Ovary (tissue), 9 donors: Measurements from ENCODE around the gene ANKRD44. TPM values are rescaled to one million over a fixed set of nuclear protein-coding genes. Genes with fewer than 3 reads are reported as not detected.

ENCODE experiments used
- DNase-seq, 5 donors: peaks; one replicate each; pipeline ENCODE4 v3.0.0-alpha.2; 2019 to 2020
- H3K27ac ChIP-seq, 2 donors: fragments of 200-600 bp; one replicate each; pipeline versions ENCODE4 v1.5.1 to v1.8.0; 2019 to 2022
- H3K27me3 ChIP-seq: fragments of 200-600 bp; one replicate; pipeline ENCODE4 v1.8.0; 2022
- H3K36me3 ChIP-seq: fragments of 200-600 bp; sonication (generic); one replicate; pipeline ENCODE4 v1.5.1; 2019
- H3K4me1 ChIP-seq: one replicate; pipeline ENCODE4 v1.8.1; 2013; ENCODE audit warnings: mild to moderate bottlenecking, moderate library complexity; ENCODE audit not compliant: insufficient read depth
- H3K4me3 ChIP-seq: fragments of 200-600 bp; sonication (generic); one replicate; pipeline ENCODE4 v1.5.1; 2017
- H3K9me3 ChIP-seq, 2 donors: fragments of 200-600 bp in 1 of 2; sonication (generic) in 1 of 2; one replicate each; pipeline versions ENCODE4 v1.5.1 to v1.8.1; 2013 to 2019; ENCODE audit warnings: mild to moderate bottlenecking in 1 of 2, moderate library complexity in 1 of 2
- EP300 ChIP-seq: sonication (generic); formaldehyde crosslinking; IDR thresholded peaks from one replicate; pipeline ENCODE4 v1.6.1; 2017; ENCODE audit warnings: antibody characterized with exemption
- POLR2A ChIP-seq: fragments of 450-650 bp; IDR thresholded peaks from one replicate; pipeline ENCODE4 v1.6.1; 2017; ENCODE audit warnings: antibody characterized with exemption, mild to moderate bottlenecking, moderate library complexity
- WGBS, 3 donors: extraction: QIAGEN DNeasy Blood & Tissue Kit in 1 of 3; methylation state at CpG; one replicate each; pipeline versions ENCODE4 v1.1.5 to v1.1.7; 2013 to 2017; 5-methylcytosine and 5-hydroxymethylcytosine counted together
- intact Hi-C, 4 donors: fragments of 100-400 bp; cut with DNase I; formaldehyde crosslinking; loops; one replicate each; pipeline versions ENCODE4 v1.11.0 to v1.15.1; 2022 to 2023
- polyA plus RNA-seq, 2 donors: library from polyadenylated mRNA; stranded (reverse); fragments of 200-250 nt in 1 of 2; fragments of 350-450 nt in 1 of 2; fragmentation: Illumina TruSeq in 1 of 2; extraction: RNeasy Lipid Tissue Mini Kit (QIAGEN cat#74804) in 1 of 2; gene quantifications; one replicate each; pipeline ENCODE4 v1.2.3, GENCODE V29; 2013 to 2014
- total RNA-seq, 7 donors: library from RNA; depleted of rRNA in 2 of 7; stranded (reverse); fragments of >200 nt in 2 of 7; fragmentation: NEBNext Ultra II Directional in 3 of 7; extraction: Animal tissue kit (Norgen Biotek cat#: 25700) in 3 of 7; gene quantifications; one replicate each; pipeline versions ENCODE4 v1.1.0 to v1.2.4, GENCODE V29; 2016 to 2023
- TF ChIP-seq, protein P1 (sequence below), 3 donors: fragments of 450-650 bp in 2 of 3; fragments of 200-600 bp in 1 of 3; IDR thresholded peaks; one replicate each; pipeline versions ENCODE4 v1.5.1 to v1.8.0; 2016 to 2022; ENCODE audit warnings: antibody characterized with exemption in 3 of 3, mild to moderate bottlenecking in 1 of 3
- donor health status: DM: no; HTN: no; CAD: no; lungs with moderate emphysema.
- donor health status: DM: no; HTN: no; CAD: no.
- donor health status: Bipolar disorder and iron deficiency.
- donor health status: DM: yes; HTN: yes; CAD: no.
- donor health status: DM: no; HTN: no; CAD: no.
- donor health status: DM: yes; HTN: yes; CAD: no.

ANKRD44 gene
- total and polyA plus RNA-seq, 9 donors = 2.6 to 60.0 (median 11.1) TPM

- no peaks in the 10 kb centered on the region for H3K9me3 ChIP-seq
- H3K27ac ChIP-seq = no peak overlapping the region
- H3K4me3 ChIP-seq = no peak overlapping the region
- no peak for TF ChIP-seq EP300
- TF ChIP-seq, protein P1, sequence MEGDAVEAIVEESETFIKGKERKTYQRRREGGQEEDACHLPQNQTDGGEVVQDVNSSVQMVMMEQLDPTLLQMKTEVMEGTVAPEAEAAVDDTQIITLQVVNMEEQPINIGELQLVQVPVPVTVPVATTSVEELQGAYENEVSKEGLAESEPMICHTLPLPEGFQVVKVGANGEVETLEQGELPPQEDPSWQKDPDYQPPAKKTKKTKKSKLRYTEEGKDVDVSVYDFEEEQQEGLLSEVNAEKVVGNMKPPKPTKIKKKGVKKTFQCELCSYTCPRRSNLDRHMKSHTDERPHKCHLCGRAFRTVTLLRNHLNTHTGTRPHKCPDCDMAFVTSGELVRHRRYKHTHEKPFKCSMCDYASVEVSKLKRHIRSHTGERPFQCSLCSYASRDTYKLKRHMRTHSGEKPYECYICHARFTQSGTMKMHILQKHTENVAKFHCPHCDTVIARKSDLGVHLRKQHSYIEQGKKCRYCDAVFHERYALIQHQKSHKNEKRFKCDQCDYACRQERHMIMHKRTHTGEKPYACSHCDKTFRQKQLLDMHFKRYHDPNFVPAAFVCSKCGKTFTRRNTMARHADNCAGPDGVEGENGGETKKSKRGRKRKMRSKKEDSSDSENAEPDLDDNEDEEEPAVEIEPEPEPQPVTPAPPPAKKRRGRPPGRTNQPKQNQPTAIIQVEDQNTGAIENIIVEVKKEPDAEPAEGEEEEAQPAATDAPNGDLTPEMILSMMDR (IDR thresholded peaks at IDR 0.05) = no peak
- no peak for TF ChIP-seq POLR2A
- intact Hi-C loops = no loop called here
- no peak for DNase-seq
- 43 to 53% (median 43%) methylated on average over 4 of the region's 4 CpGs for WGBS, 3 donors
- H3K36me3 ChIP-seq = no peaks in the 10 kb centered on the region
- H3K4me1 ChIP-seq = no peaks in the 10 kb centered on the region
- H3K27me3 ChIP-seq = no peaks in the 10 kb centered on the region
Measured at GRCh38 chr2:197251576-197251975, 59.0 kb downstream of the ANKRD44 start.

DNA sequence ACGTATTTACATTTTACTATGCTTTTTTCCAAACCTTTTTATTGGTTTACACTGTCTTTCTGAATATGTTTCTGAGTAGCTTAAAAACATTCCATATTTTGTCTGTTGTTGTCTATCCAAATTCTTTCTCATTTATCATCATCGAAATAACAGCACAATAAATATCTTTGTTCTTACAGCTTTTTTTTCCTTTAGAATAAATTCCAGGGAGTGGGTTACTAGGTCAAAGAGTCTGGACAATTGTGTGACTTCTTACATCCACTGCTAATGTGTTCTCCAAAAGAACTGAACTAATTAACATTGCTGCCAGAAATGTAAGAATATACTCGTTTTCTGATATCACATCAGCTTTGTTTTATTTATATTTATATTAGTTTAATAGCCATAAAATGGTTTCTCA, 59.4 kb downstream of the ANKRD44 start:
- 41 to 48% (median 45%) methylated on average over 3 of the region's 3 CpGs for WGBS, 3 donors
- no peak overlapping the region for H3K27ac ChIP-seq

DNA sequence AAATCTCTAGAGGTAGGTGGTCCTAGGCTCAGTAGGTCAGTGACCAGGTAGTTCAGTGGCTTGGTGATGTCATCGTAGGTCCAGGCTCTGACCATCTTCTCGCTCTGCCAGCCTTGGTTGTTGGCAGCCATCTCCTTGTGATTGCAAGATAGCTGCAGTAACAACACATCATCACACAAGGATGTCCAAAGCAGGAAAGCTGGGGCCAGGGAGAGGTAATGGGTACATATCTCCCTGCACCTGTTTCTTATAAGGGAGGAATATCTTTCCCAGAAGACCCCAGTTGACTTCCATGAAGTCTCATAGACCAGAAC, 60.5 kb downstream of the ANKRD44 start:
- intact Hi-C loops = no loop called here
- Histone ChIP-seq H3K27me3 (no peaks in the 10 kb centered on the region), H3K4me3 (no peak overlapping the region), H3K36me3 (no peaks in the 10 kb centered on the region), H3K9me3 (no peaks in the 10 kb centered on the region), H3K27ac (no peak overlapping the region), H3K4me1 (no peaks in the 10 kb centered on the region)
- 90 to 100% (median 98%) methylated on average over 2 of the region's 2 CpGs for WGBS, 3 donors
- TF ChIP-seq POLR2A = no peak
- DNase-seq = no peak

More for the DNA sequence above, 59.4 kb downstream of the ANKRD44 start:
- DNase-seq = no peak
- no peak overlapping the region for H3K4me3 ChIP-seq
- H3K4me1 ChIP-seq = no peaks in the 10 kb centered on the region
- intact Hi-C loops = no loop called here
- TF ChIP-seq, protein P1 (IDR thresholded peaks at IDR 0.05) = no peak
- TF ChIP-seq POLR2A (no peak), EP300 (no peak)
- no peaks in the 10 kb centered on the region for H3K27me3 ChIP-seq
- no peaks in the 10 kb centered on the region for H3K36me3 ChIP-seq
- H3K9me3 ChIP-seq = no peaks in the 10 kb centered on the region

GRCh38 chr2:197249381-197250083, 61.0 kb downstream of the ANKRD44 start:
- Histone ChIP-seq H3K4me1 (no peaks in the 10 kb centered on the region), H3K27ac (no peak overlapping the region), H3K4me3 (no peak overlapping the region), H3K27me3 (no peaks in the 10 kb centered on the region), H3K9me3 (no peaks in the 10 kb centered on the region), H3K36me3 (no peaks in the 10 kb centered on the region)
- no peak for DNase-seq
- intact Hi-C loops = no loop called here
- TF ChIP-seq, protein P1 (IDR thresholded peaks at IDR 0.05) = no peak
- WGBS, 3 donors = 20 to 50% (median 47%) methylated on average over 3 of the region's 3 CpGs

DNA sequence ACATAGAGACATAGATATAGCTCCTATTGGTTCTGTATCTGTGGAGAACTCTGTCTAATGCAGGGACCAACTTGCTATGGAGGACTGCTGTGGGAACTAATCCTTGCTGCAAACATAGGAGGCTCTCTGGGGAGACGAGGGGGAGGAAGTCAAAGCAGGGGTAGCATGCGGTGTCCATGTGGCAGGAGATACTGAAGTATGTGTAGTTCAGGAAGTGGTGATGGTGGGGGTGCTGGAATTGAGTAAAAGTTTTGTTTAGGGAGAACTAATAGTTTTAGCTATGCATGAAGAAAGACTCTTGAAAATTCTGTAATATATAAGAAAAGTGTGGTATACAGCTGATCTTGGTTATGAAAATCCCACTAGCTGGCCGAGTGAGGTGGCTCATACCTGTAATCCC, 62.0 kb downstream of the ANKRD44 start:
- Histone ChIP-seq H3K9me3 (no peaks in the 10 kb centered on the region), H3K4me1 (no peaks in the 10 kb centered on the region), H3K36me3 (no peaks in the 10 kb centered on the region), H3K27ac (no peak overlapping the region), H3K27me3 (no peaks in the 10 kb centered on the region), H3K4me3 (no peak overlapping the region)
- TF ChIP-seq EP300 = no peak
- TF ChIP-seq, protein P1 (IDR thresholded peaks at IDR 0.05) = no peak
- no peak for TF ChIP-seq POLR2A
- no peak for DNase-seq
- 81 to 91% (median 87%) methylated on average over 3 of the region's 3 CpGs for WGBS, 3 donors
- intact Hi-C loops = no loop called here
